ENCODE results near the gene SLC35B2.
A peak's percentile ranks its signal among the peaks of the same experiment; 100 is the strongest.

The SLC35B2 gene

DNA sequence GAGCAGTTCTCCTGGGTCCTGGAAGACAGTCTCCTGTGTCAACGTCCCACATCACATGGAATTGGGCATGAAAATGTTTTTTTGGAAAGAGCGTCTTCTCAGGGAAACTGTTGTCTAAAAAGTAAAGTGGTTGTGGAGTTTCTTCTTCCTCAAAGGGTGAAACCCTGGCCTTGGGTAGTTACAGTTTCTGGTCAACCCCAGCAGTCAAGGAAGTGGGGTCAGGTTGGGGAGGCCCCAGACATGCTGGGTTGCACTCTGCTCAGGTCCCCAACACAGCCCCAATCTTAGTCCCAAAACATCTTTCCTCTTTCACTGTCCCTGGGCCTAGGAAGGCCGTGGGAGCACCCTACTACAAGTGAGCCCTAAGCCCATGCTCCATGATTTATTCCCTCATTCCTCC, 9.0 kb upstream of the SLC35B2 start:
- DNase-seq: no peak

DNA sequence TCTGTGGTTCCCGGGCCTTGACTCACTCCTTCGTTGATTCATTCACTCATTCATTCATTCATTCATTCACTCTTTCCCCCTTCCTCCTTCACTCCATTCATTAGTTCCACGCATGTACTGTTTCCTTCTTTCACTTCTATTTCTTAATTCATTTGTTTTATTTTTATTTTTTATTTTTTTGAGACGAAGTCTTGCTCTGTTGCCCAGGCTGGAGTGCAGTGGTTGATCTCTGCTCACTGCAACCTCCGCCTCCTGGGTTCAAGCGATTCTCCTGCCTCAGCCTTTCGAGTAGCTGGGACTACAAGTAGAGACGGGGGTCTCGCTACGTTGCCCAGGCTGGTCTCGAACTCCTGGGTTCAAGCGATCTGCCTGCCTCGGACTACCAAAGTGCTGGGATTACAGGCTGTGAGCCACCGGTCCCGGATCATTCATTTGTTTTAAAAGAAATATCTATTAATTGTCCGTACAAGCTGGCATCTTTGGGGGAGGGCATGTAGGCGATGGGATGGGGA, 8.4 kb upstream of the SLC35B2 start:
- no peak for DNase-seq

DNA sequence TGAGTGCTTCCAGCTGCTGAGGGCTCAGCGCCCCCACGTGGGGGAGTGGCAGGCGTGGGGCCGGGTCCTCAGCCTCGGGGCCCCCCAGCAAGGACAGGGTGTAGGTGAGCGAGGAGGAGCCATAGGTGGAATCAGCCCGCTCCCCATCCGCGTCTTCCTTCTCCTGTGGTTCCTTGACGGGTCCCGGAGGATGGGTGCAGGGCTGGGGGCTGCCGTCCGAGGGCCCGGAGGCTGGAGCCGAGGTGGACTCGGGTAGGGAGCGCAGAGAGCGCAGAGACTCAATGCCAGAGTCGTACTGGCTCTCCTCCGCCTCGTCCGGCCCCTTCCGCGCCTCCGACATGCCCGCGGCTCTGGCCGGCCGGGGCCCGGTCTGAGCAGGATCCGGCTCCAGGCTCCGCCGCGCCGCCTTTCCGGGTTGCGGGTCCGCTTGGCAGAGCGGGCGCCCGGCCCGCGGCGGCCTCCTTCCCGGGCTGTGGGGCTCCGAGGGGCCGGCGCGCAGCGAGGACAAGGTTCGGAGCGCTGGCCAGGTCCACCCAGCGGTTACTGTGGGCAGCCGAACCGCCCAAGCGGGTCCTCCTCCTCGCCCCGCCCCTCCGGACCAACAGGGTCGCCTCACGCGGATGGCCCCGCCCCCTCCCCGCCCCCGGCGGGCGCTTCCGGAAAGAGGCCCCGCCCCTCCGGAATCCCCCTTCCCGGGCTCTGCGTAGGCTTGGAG, 7.8 kb upstream of the SLC35B2 start, which contains the start of gene NFKBIE:
NFKBIE (minus strand) TSS at position 545 of the 715 bp plus-strand sequence; CDS start at position 340, 205 bp downstream.
- peak; percentile 88 to 94 (median 94) for DNase-seq

- peak in 2 of 5 donors; percentile 37 to 63 for DNase-seq
Measured at GRCh38 chr6:44264154-44265006, 7.1 kb upstream of the SLC35B2 start.

DNA sequence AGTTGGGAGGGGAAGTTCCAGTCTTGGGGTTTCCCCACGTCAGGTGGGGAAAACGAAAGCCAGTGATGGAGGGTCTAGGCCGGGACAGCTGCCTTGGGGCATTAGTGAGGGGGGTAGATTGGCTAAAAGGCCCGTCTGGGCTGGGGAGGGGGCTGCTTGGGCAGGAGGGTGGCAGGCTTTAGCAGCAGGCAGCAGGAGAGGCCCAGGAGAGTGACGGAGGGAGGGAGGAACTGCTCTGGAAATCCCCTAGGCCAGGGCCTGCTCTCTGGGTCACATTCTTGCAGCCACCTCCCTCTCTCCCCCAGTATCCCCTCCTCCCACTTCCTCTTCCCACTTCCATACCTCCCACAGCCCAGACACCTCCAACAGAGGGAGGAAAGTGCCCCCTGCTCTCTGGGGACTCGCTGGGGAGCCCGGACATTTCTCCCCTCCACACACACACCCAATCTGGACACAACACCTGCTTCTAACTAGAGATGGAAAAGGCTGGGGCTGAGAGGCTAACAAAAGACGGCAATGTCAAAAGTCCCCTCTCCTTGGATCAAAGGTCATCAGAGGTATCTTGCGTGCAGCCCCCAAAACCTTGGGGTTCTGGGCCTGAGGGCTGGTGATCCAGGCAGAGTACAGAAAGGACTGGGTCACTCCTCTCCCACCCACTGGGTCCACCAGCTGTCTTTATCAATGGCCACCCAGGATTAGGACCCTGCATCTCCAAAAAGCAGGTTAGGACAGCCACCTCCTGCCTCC, 6.2 kb upstream of the SLC35B2 start:
- DNase-seq: peak; percentile 35 to 44 (median 40)

- DNase-seq: no peak
Measured at GRCh38 chr6:44262467-44263353, 5.4 kb upstream of the SLC35B2 start.

DNA sequence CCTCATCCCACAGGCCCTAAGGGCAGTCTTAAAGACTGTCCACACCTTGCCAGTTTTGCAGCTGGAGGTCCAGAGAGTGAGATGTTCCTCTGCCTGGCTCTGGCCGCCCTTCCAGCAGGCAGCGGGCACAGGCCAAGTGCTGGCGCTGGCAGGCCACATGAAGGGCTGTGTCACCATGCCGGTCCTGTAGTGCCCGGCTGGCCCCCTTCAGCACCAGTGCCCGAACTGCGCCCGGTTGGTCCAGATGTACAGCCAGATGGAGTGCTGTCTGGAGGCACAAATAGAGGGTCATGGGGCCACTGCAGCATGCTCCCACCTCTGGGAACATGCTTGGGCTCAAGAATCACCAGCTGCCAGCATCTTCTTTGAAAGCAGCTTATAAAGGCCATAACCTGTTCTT, 4.3 kb upstream of the SLC35B2 start:
- DNase-seq: no peak

DNA sequence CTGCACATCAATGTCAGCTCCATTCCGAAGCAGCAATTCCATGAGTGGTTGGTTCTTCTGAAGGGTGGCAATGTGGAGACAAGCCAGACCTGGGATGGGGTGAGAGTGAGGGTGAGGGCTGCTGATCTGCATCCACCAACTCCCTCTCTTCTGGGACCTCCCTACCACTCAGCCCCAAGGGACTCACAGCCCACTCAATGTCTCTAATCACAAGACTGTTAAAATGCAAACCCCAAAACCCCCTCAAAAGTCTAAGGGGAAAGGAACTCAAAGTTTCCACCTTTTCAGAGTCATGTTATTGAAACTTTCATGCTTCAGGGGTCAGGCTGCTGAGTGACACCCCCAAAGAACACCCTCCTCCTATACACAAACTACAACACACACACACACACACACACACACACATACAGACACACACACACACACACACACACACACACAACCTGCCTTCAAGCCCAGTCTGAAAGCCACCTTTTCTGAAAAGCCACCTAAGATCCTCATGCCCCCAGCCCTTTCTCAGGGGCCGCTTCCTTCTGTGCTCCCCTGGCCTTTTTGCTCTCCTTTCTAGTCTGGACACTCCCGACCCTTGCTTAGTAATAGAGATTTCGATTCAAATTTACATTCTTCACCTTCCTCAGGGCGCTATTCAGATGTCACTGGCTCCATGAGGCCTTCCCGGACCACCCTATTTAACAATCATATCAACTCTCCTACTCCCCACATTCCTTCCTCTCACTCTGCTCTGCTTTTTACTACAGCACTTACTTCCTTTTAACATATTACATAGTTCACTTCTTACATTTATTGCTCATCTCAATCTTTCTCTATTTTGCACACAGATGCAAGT, 3.3 kb upstream of the SLC35B2 start:
- no peak for DNase-seq

GRCh38 chr6:44260011-44260410, 2.7 kb upstream of the SLC35B2 start:
- no peak for DNase-seq

DNA sequence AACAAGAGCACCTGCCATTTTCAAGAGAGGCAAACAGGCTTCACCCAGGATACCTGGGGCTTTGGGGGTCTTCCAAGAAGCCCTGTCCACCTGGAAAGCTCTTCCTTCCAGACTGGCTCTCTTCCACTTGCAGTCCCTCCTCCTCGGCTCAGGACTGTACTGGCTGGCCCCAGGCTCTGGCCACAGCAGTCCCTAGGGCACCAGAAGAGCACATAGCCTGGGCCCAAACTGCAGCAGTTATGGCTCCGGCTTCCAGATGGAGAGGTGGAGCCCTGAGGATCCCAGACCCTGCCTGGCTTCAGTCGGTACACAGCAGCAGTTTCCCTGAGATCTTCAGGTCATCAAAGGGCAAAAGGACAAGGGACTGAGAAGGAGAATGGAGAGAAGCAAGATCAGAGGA, 1.6 kb upstream of the SLC35B2 start:
- no peak for DNase-seq

- no peak for DNase-seq
Measured at GRCh38 chr6:44258325-44258863, 1.1 kb upstream of the SLC35B2 start.

GRCh38 chr6:44257753-44258324, 511 bp upstream of the SLC35B2 start:
- no peak for DNase-seq

- DNase-seq: no peak
Measured at GRCh38 chr6:44256775-44257024, 628 bp downstream of the SLC35B2 start.

GRCh38 chr6:44255871-44256774, 1.2 kb downstream of the SLC35B2 start:
- no peak for DNase-seq

- DNase-seq: no peak
Measured at GRCh38 chr6:44255105-44255808, 2.1 kb downstream of the SLC35B2 start.

- DNase-seq: no peak
Measured at GRCh38 chr6:44254191-44255104, 2.9 kb downstream of the SLC35B2 start.

DNA sequence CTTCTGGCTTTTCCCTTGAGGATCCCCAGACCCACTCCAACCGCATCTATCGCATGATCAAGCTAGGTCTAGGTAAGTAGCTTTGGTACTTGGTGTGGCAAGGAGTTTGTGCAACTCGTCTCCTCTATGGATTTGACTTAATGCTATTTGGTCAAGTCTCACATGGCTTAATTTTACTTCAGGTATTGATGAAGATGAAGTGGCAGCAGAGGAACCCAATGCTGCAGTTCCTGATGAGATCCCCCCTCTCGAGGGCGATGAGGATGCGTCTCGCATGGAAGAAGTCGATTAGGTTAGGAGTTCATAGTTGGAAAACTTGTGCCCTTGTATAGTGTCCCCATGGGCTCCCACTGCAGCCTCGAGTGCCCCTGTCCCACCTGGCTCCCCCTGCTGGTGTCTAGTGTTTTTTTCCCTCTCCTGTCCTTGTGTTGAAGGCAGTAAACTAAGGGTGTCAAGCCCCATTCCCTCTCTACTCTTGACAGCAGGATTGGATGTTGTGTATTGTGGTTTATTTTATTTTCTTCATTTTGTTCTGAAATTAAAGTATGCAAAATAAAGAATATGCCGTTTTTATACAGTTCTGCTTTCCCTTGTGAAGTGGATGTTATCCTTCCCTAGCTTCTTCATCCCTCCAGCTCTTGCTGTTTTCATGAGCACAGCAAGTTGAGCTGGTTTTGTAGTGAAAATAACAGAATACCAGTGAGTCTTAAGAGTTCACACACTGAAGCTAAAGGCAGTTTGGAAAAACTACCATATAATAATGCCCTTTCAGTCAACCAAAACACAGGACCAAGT, 3.8 kb downstream of the SLC35B2 start:
- DNase-seq: peak in 4 of 5 donors; percentile 47 to 65 (median 50)

Measured in T-helper 1 cell (primary cell).